Pons (tissue), 1 donor: ENCODE data around the gene TNK1.

ENCODE experiments used
- DNase-seq: peaks from one replicate; pipeline ENCODE4 v3.0.0-alpha.2; 2016; ENCODE audit warnings: low spot score

TNK1 gene

GRCh38 chr17:7410634-7411426 lies 29.9 kb downstream of the TNK1 start:
- DNase-seq, result no peak

GRCh38 chr17:7411427-7411750 lies 30.5 kb downstream of the TNK1 start:
- no peak for DNase-seq

- no peak for DNase-seq
These were observed 32.6 kb downstream of the TNK1 start for GRCh38 chr17:7413346-7413985.

- DNase-seq, result no peak
These were observed 33.9 kb downstream of the TNK1 start for GRCh38 chr17:7414837-7415236.

- no peak for DNase-seq
These were observed 34.9 kb downstream of the TNK1 start for GRCh38 chr17:7415784-7416183.

GRCh38 chr17:7416323-7416722 lies 35.4 kb downstream of the TNK1 start:
- DNase-seq, result no peak

- DNase-seq, result no peak
These were observed 36.3 kb downstream of the TNK1 start for GRCh38 chr17:7417056-7417655.

- DNase-seq, result no peak
These were observed 37.7 kb downstream of the TNK1 start for GRCh38 chr17:7418472-7419152.

- DNase-seq, result no peak
These were observed 39.1 kb downstream of the TNK1 start, which contains the start of gene SPEM1 for GRCh38 chr17:7419819-7420610. SPEM1 (plus strand) TSS chr17:7420324; CDS start chr17:7420385, 61 bp downstream.

GRCh38 chr17:7421186-7421585 lies 40.3 kb downstream of the TNK1 start:
- DNase-seq, result no peak

- DNase-seq, result no peak
These were observed 42.8 kb downstream of the TNK1 start for GRCh38 chr17:7423679-7424078.

GRCh38 chr17:7425316-7425715 lies 44.4 kb downstream of the TNK1 start, which contains the start of gene SPEM2:
SPEM2 (plus strand) TSS chr17:7425616; CDS start chr17:7425689, 73 bp downstream.
- DNase-seq, result no peak

GRCh38 chr17:7425756-7426155 lies 44.9 kb downstream of the TNK1 start:
- DNase-seq, result no peak

GRCh38 chr17:7426203-7426863 lies 45.4 kb downstream of the TNK1 start:
- DNase-seq, result no peak

GRCh38 chr17:7426896-7427489 lies 46.1 kb downstream of the TNK1 start:
- no peak for DNase-seq

GRCh38 chr17:7427549-7427948 lies 46.7 kb downstream of the TNK1 start:
- no peak for DNase-seq

- no peak for DNase-seq
These were observed 47.7 kb downstream of the TNK1 start, which contains the start of gene SPEM3 for GRCh38 chr17:7428557-7428956. SPEM3 (plus strand) TSS chr17:7428857; CDS start chr17:7428903, 46 bp downstream.

GRCh38 chr17:7429722-7430121 lies 48.8 kb downstream of the TNK1 start:
- no peak for DNase-seq

GRCh38 chr17:7431231-7431630 lies 50.3 kb downstream of the TNK1 start:
- no peak for DNase-seq

- DNase-seq, result no peak
These were observed 51.4 kb downstream of the TNK1 start for GRCh38 chr17:7432296-7432695.
